Measurements from ENCODE around the gene BAG5.

BAG5 gene

DNA sequence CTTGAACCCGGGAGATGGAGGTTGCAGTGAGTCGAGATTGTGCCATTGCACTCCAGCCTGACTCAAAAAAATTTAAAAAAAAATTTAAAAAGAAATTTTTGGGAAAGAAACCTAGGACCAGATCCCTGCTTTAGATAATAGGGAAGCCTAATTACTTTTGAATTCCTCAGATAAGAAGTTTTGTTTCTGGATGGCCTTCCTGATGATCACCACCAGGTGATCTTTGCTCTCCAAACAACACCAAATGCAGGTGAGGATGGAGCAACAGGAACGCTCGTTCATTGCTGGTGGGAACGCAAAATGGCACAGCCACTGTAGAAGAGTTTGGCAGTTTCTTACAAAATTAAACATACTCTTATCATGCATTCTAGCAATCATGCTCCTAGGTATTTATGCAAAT lies 38.0 kb upstream of the BAG5 start:
- DNase-seq (ENCODE audit: low read depth) = no peak
- TF ChIP-seq, protein P1, sequence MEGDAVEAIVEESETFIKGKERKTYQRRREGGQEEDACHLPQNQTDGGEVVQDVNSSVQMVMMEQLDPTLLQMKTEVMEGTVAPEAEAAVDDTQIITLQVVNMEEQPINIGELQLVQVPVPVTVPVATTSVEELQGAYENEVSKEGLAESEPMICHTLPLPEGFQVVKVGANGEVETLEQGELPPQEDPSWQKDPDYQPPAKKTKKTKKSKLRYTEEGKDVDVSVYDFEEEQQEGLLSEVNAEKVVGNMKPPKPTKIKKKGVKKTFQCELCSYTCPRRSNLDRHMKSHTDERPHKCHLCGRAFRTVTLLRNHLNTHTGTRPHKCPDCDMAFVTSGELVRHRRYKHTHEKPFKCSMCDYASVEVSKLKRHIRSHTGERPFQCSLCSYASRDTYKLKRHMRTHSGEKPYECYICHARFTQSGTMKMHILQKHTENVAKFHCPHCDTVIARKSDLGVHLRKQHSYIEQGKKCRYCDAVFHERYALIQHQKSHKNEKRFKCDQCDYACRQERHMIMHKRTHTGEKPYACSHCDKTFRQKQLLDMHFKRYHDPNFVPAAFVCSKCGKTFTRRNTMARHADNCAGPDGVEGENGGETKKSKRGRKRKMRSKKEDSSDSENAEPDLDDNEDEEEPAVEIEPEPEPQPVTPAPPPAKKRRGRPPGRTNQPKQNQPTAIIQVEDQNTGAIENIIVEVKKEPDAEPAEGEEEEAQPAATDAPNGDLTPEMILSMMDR (IDR thresholded peaks at IDR 0.05; ENCODE audit: low read depth, low read length, missing control alignments) = no peak
- in situ Hi-C loops (cut with HindIII; ENCODE audit: low sequenced_read_pairs) = no loop called here
- H3K4me3 ChIP-seq (ENCODE audit: low read depth, low read length) = no peak overlapping the region

DNA sequence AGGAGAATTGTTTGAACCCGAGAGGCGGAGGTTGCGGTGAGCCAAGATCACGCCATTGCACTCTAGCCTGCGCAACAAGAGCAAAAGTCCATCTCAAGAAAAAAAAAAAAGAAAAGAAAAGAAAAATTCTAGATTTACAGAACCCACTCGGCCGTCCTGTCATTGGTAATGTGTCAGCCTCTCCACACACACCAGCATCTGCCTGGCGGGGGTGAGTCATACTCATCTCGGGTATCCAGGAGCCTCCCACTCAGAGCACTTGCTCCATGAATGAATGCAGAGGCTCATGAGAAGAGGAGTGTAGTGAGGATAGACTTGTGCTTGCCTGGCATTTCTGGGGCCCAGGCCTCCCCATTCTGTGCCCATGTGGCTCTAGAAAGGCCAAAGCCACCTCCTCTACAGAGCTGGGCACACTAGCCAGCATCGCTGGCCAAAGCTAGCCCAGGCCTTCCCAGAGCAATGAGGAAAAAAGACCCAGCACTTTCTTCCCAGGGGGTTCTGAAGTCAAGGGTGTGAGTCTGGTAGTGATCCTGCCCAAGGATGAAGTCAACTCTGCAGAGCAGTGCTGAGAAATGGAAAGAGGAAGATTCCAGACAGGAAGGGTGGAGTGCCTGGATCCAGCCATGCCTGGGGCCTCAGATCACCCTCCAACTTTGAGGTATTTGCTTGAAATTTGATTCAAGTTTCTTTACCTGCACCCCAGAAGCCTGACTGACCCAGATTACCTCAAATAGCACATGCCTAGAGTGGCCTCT lies 35.3 kb upstream of the BAG5 start:
- DNase-seq (ENCODE audit: low read depth) = peak; percentile 59
- H3K4me3 ChIP-seq (ENCODE audit: low read depth, low read length) = no peak overlapping the region
- TF ChIP-seq, protein P1 (IDR thresholded peaks at IDR 0.05; ENCODE audit: low read depth, low read length, missing control alignments) = no peak
- in situ Hi-C loops (cut with HindIII; ENCODE audit: low sequenced_read_pairs) = no loop called here

DNA sequence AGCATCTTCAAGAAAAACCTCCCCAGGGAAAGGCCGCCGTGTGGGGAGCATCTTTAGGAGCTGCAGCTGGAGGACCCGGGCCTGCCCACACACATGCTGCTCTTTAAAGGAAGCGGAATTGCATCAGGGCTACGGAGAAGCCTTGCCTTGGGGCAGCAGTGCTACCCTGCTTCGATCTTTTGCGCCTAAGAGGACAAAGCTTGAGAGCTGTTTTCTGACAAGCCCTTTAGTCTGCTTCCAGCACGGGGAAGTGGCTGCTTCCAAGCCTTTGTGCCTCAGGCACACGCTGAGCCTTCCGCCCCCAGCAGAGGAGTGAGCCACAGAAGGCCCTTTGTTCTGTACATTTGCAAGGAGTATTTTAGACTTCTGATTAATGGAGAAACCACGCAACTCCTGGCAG lies 31.8 kb upstream of the BAG5 start:
- DNase-seq (ENCODE audit: low read depth) = peak; percentile 76
- no peak overlapping the region for H3K4me3 ChIP-seq (ENCODE audit: low read depth, low read length)
- in situ Hi-C loops (cut with HindIII; ENCODE audit: low sequenced_read_pairs) = loop anchor here (5.0 kb wide), 3 partner anchors 43 to 83 kb away; no protein-coding TSS in a partner anchor
- TF ChIP-seq, protein P1 (IDR thresholded peaks at IDR 0.05; ENCODE audit: low read depth, low read length, missing control alignments) = no peak

DNA sequence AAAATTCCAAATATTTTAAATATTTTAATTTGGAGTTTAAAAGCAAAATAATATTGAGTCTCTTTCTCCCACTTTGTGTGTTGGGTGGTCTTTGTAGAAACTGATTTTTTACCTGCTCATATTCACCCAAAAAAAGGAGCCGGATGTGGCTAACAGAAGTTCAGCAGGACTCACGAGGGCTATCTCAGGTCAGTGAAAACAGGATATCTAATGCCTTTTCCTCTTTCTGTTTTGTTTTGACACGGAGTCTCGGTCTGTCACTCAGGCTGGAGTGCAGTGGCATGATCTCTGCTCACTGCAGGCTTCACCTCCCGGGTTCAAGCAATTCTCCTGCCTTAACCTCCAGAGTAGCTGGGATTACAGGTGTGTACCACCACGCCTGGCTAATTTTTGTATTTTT lies 31.1 kb upstream of the BAG5 start:
- DNase-seq (ENCODE audit: low read depth) = no peak
- TF ChIP-seq, protein P1 (IDR thresholded peaks at IDR 0.05; ENCODE audit: low read depth, low read length, missing control alignments) = no peak
- no peak overlapping the region for H3K4me3 ChIP-seq (ENCODE audit: low read depth, low read length)
- in situ Hi-C loops (cut with HindIII; ENCODE audit: low sequenced_read_pairs) = loop anchor here (5.0 kb wide), 3 partner anchors 44 to 84 kb away; no protein-coding TSS in a partner anchor

DNA sequence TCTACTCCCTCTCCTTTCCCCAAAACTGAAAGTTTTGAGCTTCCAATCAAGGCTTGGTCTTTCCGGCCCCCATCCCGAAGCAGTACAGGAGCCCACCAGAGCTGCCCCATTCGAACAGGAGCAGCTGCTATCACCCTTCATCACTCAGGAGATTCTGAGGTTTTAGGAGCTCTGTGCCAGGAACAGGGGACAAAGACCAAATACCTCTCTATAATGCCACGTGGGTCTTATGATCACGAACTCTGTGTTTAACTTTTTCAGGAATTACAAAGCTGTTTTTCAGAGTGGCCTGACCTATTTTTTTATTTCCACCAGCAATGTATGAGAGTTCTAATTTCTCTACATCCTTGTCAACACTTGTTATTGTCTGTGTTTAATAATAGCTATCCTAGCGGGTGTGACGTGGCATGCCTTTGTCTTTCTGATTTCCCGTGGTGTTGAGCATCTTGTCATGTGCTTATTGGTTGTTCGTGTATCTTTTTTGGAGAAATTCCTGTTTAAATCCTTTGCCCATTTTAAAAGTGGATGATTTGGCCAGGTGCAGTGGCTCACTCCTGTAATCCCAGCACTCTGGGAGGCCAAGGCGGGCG lies 22.0 kb upstream of the BAG5 start:
- DNase-seq (ENCODE audit: low read depth) = no peak
- H3K4me3 ChIP-seq (ENCODE audit: low read depth, low read length) = no peak overlapping the region
- in situ Hi-C loops (cut with HindIII; ENCODE audit: low sequenced_read_pairs) = no loop called here
- TF ChIP-seq, protein P1 (IDR thresholded peaks at IDR 0.05; ENCODE audit: low read depth, low read length, missing control alignments) = no peak

DNA sequence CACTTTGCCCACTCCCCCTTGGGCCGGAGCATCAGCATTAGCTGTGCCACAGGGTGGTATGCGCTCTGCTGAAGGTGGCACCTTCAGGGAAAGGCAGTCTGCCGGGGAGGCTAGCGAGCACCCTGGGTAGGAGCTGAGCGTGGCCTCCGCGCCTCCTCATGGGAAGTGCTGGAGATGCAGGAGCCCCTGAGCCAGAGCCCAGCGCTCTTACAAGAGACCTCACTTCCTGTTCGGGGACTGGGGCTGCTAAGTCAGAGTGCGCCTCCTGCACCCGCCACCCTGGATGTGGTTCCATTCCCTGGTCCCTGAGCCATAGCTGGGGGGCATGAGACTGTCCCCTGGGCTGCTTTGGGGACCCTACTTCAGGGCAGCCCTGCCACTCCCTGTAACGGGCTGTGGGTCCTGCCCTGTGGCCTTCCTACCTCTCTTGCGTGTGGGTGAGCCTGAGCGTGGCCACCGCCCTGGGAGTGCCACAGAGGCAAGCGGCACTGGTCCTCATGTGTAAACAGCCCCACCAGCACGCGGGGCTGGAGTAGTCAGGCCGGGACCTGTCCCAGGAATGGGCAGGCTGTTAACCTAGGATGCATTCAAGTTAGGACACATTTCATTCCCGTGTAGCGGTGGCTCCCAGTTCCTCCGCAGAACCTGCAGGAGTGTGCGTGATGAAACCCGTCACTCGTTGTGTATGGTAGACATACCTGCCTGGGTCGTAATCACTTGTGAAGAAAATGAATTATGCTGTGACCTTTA lies 19.7 kb upstream of the BAG5 start:
- in situ Hi-C loops (cut with HindIII; ENCODE audit: low sequenced_read_pairs) = no loop called here
- no peak for DNase-seq (ENCODE audit: low read depth)
- TF ChIP-seq, protein P1 (IDR thresholded peaks at IDR 0.05; ENCODE audit: low read depth, low read length, missing control alignments) = no peak
- no peak overlapping the region for H3K4me3 ChIP-seq (ENCODE audit: low read depth, low read length)
